ENCODE data around the gene PADI6. TPM values are rescaled to one million over a fixed set of nuclear protein-coding genes. Genes with fewer than 3 reads are reported as not detected.

Gene PADI6
- not detected in 5 replicates for total RNA-seq (2022; extraction: Qiagen RNA extraction; ENCODE audit: low read depth)

GRCh38 chr1:17371896-17372295 is at the start of gene PADI6:
TSS of gene PADI6 (plus strand) at chr1:17372196. CDS start at chr1:17372246, 50 bp downstream.

DNA sequence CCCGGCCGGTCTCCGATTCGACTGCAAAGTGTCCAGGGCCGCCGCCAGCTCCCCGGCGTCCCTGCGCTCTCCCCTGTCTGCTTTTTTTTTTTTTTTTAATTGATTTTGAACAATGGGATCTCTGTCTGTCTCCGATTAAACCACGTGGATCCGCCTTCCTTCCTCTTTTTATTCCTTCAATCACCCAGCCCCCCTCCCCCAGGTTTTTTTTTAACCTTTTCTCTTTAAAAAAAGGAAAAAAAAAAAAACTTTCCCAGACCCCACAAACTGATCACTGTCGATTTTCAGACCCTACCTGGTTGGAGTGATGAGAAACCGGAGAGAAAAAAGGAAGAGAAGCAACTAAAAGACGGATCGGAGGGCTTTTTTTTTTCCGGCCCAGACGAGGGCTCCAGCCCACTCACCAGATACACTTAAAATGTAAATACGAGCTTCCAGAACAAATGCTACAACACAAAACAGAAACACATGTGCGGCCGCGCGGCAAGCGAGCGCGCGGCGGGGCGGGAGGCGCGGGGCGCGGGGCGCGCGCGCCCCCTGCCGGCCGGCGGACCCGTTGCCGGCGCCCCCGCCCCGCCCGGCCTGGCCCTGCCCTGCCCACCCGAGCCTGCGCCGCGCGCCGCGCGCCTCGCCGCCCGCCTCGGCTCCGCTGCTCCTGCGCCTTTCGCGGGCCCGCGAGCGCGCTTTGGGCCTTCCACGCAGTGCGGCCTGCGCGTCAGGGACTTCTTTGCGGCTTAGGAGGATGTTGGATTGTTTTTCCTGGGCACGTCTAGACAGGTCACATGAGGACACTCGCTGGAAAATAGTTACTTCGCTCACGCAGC is 67.5 kb downstream of the PADI6 start, which contains the start of gene RCC2:
Gene RCC2, minus strand, starts transcription at position 428 of the 824 bp plus-strand sequence. CDS start 1,163 bp downstream, outside the sequence.

Other genes with a start within 250 kb of the PADI6 start
- gene PADI1, start 167.1 kb upstream of the PADI6 start, total RNA-seq (2022; extraction: Qiagen RNA extraction; ENCODE audit: low read depth), result 1.7 to 2.6 TPM (median 1.9 TPM) in 5 replicates
- 1.3 to 2.0 TPM (median 1.8 TPM) in 5 replicates for gene PADI3, start 123.1 kb upstream of the PADI6 start, total RNA-seq (2022; extraction: Qiagen RNA extraction; ENCODE audit: low read depth)
- 0.09 TPM in 1 of 5 replicates, not detected in the others for gene PADI4, start 64.0 kb upstream of the PADI6 start, total RNA-seq (2022; extraction: Qiagen RNA extraction; ENCODE audit: low read depth)
- 63.1 to 76.0 TPM (median 73.7 TPM) in 5 replicates for gene RCC2, start 67.5 kb downstream of the PADI6 start, total RNA-seq (2022; extraction: Qiagen RNA extraction; ENCODE audit: low read depth)
- gene ARHGEF10L, start 167.5 kb downstream of the PADI6 start, total RNA-seq (2022; extraction: Qiagen RNA extraction; ENCODE audit: low read depth), result 5.7 to 7.8 TPM (median 6.8 TPM) in 5 replicates

Data from A549 treated with DMSO at 1 μM for 4 hours (cell line).